GM12878 (cell line): ENCODE data around the gene TFB1M. TPM values are rescaled to one million over a fixed set of nuclear protein-coding genes. Genes with fewer than 3 reads are reported as not detected.

ENCODE experiments used
- ATAC-seq: fragments of 200-7000 bp; cut with Tn5 transposase; 3 replicates; pipeline ENCODE4 v1.9.1; 2020; ENCODE audit warnings: mild to moderate bottlenecking, moderate library complexity
- BruUV-seq: library from RNA; stranded (reverse); fragments of 400-500 nt; replicated peaks from 2 replicates; lab custom pipeline; 2021; lab: Mats Ljungman, UMichigan
- CTCF ChIA-PET: fragments of 300-600 bp; sonication (Branson Sonifier 250); formaldehyde crosslinking; extraction: SDS; loops from one replicate; lab custom pipeline; 2021; ENCODE audit warnings: inconsistent platforms; lab: Yijun Ruan, JAX
- POLR2A ChIA-PET: fragments of 350-600 bp; formaldehyde crosslinking; extraction: SDS; loops from one replicate; lab custom pipeline; 2021; ENCODE audit warnings: inconsistent platforms; lab: Charles Lee
- RAD21 ChIA-PET: fragments of 300-600 bp; sonication (Branson Sonifier 250); formaldehyde crosslinking; loops from one replicate; lab custom pipeline; 2023; ENCODE audit warnings: antibody characterized with exemption; ENCODE audit not compliant: unreplicated experiment; lab: Charles Lee
- SMC1A ChIA-PET: fragments of 300-600 bp; sonication (Branson Sonifier 250); formaldehyde crosslinking; loops from one replicate; lab custom pipeline; 2023; ENCODE audit not compliant: unreplicated experiment, uncharacterized antibody; lab: Charles Lee
- DNase-seq: peaks from one replicate; pipeline ENCODE4 v3.0.0-alpha.2; 2011; ENCODE audit warnings: low read depth, low spot score
- FAIRE-seq: peaks from 3 replicates; lab custom pipeline; 2011; peaks lifted over from hg19 to GRCh38; lab: Jason Lieb, UNC
- H2AFZ ChIP-seq: 2 replicates; pipeline ENCODE4 v1.6.0; 2011; ENCODE audit warnings: low read depth, low read length, control low read depth; ENCODE audit not compliant: control insufficient read depth
- H3K27ac ChIP-seq: 2 replicates; pipeline ENCODE4 v1.5.1; 2011; ENCODE audit warnings: control low read depth; ENCODE audit not compliant: control insufficient read depth, insufficient read depth
- H3K27me3 ChIP-seq, 2 experiments: replicated peaks in 1 of 2; 2 replicates each; pipeline versions ENCODE4 v1.6.0 to v1.6.1; 2011; ENCODE audit warnings: low read length in 1 of 2; ENCODE audit not compliant: control insufficient read depth in 2 of 2, insufficient read depth in 2 of 2
- H3K36me3 ChIP-seq, 2 experiments: 2 replicates each; pipeline ENCODE4 v1.5.1; 2011; ENCODE audit warnings: low read length in 1 of 2; ENCODE audit not compliant: control insufficient read depth in 2 of 2, insufficient read depth in 2 of 2
- H3K4me1 ChIP-seq: 2 replicates; pipeline ENCODE4 v1.6.1; 2011; ENCODE audit warnings: mild to moderate bottlenecking, low read length, moderate library complexity, mixed read lengths; ENCODE audit not compliant: control insufficient read depth, insufficient read depth
- H3K4me2 ChIP-seq: 2 replicates; pipeline ENCODE4 v1.6.0; 2011; ENCODE audit warnings: control low read depth; ENCODE audit not compliant: control insufficient read depth, insufficient read depth
- H3K4me3 ChIP-seq: fragments of 200-600 bp; sonication (generic); 2 replicates; pipeline ENCODE4 v1.5.1; 2016
- H3K79me2 ChIP-seq: 2 replicates; pipeline ENCODE4 v1.6.0; 2011; ENCODE audit warnings: low read length; ENCODE audit not compliant: control insufficient read depth, insufficient read depth
- H3K9ac ChIP-seq: 2 replicates; pipeline ENCODE4 v1.8.0; 2011; ENCODE audit warnings: low read length, control low read depth, mixed read lengths; ENCODE audit not compliant: control insufficient read depth, insufficient read depth
- H3K9me3 ChIP-seq: replicated peaks from 3 replicates; pipeline ENCODE4 v1.5.1; 2011; ENCODE audit warnings: mild to moderate bottlenecking, low read length; ENCODE audit not compliant: control insufficient read depth, insufficient read depth
- H4K20me1 ChIP-seq: 2 replicates; pipeline ENCODE4 v1.6.0; 2011; ENCODE audit not compliant: control insufficient read depth, insufficient read depth
- CHD1 ChIP-seq: IDR thresholded peaks from 2 replicates; pipeline ENCODE4 v1.6.1; 2012; ENCODE audit warnings: low read depth, low read length, improper control_type of control experiment
- CHD2 ChIP-seq: IDR thresholded peaks from 2 replicates; pipeline ENCODE4 v1.6.1; 2011; ENCODE audit warnings: low read depth, low read length, improper control_type of control experiment, borderline replicate concordance
- CHD4 ChIP-seq: fragments of 200-600 bp; sonication (generic); IDR thresholded peaks from 2 replicates; pipeline ENCODE4 v1.6.1; 2016; ENCODE audit warnings: mild to moderate bottlenecking
- E2F4 ChIP-seq: IDR thresholded peaks from 2 replicates; pipeline ENCODE4 v1.6.1; 2012; ENCODE audit warnings: low read depth, low read length, improper control_type of control experiment
- EED ChIP-seq: sonication (generic); IDR thresholded peaks from 2 replicates; pipeline ENCODE4 v1.6.1; 2016; ENCODE audit warnings: antibody characterized with exemption, low read depth
- NFYA ChIP-seq: IDR thresholded peaks from 2 replicates; pipeline ENCODE4 v1.6.1; 2011; ENCODE audit warnings: low read depth, mild to moderate bottlenecking, low read length, improper control_type of control experiment, borderline replicate concordance
- NRF1 ChIP-seq: conservative IDR thresholded peaks from 2 replicates; pipeline ENCODE4 v1.6.1; 2011; ENCODE audit warnings: mild to moderate bottlenecking, low read depth, low read length, improper control_type of control experiment
- SIX5 ChIP-seq: IDR thresholded peaks from 2 replicates; pipeline ENCODE4 v1.6.1; 2011; ENCODE audit warnings: mild to moderate bottlenecking, low read depth, low read length, moderate library complexity; ENCODE audit not compliant: severe bottlenecking
- SRF ChIP-seq, 2 experiments: IDR thresholded peaks; 2 replicates each; pipeline ENCODE4 v1.6.1; 2011; ENCODE audit warnings: low read depth in 2 of 2, low read length in 2 of 2, mild to moderate bottlenecking in 1 of 2, moderate library complexity in 1 of 2
- ZNF274 ChIP-seq: IDR thresholded peaks from one replicate; pipeline ENCODE4 v1.8.0; 2011; ENCODE audit not compliant: insufficient read length, insufficient read depth
- WGBS: methylation state at CpG from one replicate; pipeline ENCODE4 v1.1.6; 2016; ENCODE audit warnings: low lambda C conversion rate; ENCODE audit not compliant: insufficient replicate concordance, insufficient coverage; ENCODE audit errors: missing lambda C conversion rate; 5-methylcytosine and 5-hydroxymethylcytosine counted together
- in situ Hi-C: fragments of 300-500 bp; cut with MboI; formaldehyde crosslinking; loops from 9 replicates; pipeline ENCODE4 v1.14.3; 2018; ENCODE audit warnings: mixed read lengths
- intact Hi-C: fragments of 100-400 bp; cut with micrococcal nuclease; formaldehyde crosslinking; loops from one replicate; pipeline ENCODE4 v1.14.2; 2022; ENCODE audit not compliant: unreplicated experiment
- polyA plus RNA-seq, 11 experiments: library from polyadenylated mRNA; depleted of rRNA in 4 of 11; unstranded in 6 of 11; stranded (reverse) in 5 of 11; fragments of >200 nt; fragmentation: Nextera tagmentation in 4 of 11; fragmentation: Illumina TruSeq in 1 of 11; extraction: Ambion mirVana in 4 of 11; extraction: Trizol in 1 of 11; gene quantifications; 1 replicate in 1 of 11; 2 replicates in 10 of 11; pipeline versions ENCODE4 v1.2.1 to v1.2.3, GENCODE V29; 2011 to 2016; ENCODE audit warnings: inconsistent platforms in 2 of 11, missing spikeins in 2 of 11, low read depth in 1 of 11
- total RNA-seq, 4 experiments: library from RNA; depleted of rRNA in 3 of 4; stranded (reverse); fragments of >200 nt in 3 of 4; fragmentation: Illumina TruSeq in 1 of 4; extraction: Trizol in 1 of 4; gene quantifications; 2 replicates each; pipeline versions ENCODE4 v1.2.1 to v1.2.3, GENCODE V29; 2013 to 2021
- TF ChIP-seq, protein P1 (sequence below): fragments of 450-650 bp; IDR thresholded peaks from 2 replicates; pipeline ENCODE4 v1.6.1; 2016; ENCODE audit warnings: mild to moderate bottlenecking
- TF ChIP-seq, protein P2 (sequence below): IDR thresholded peaks from 2 replicates; pipeline ENCODE4 v1.6.1; 2011; ENCODE audit warnings: borderline replicate concordance, low read depth, mild to moderate bottlenecking, moderate library complexity, mixed read lengths, low read length; ENCODE audit not compliant: insufficient read depth; ENCODE audit errors: extremely low read length

Gene TFB1M
- total and polyA plus RNA-seq, 10 of the 15 experiments (the other 5 are each of a cell fraction or from before 2014, with no cell fraction given): 29.9 to 117 (median 41.3) TPM

- SMC1A ChIA-PET: interaction anchor here (0.6 to 1.4 kb wide), 2 partner anchors 96 to 534 kb away, joined by 3 to 4 read pairs; no protein-coding TSS in a partner anchor
- ATAC-seq: no peak
- BruUV-seq: no TSS peak
- TF ChIP-seq EED: no peak
- no peak overlapping the region for H3K4me2 ChIP-seq
- H3K9ac ChIP-seq: no peak overlapping the region
- FAIRE-seq: no peak
- DNase-seq: no peak
- CTCF ChIA-PET: interaction anchor here (0.9 to 1.0 kb wide), 2 partner anchors 51 to 209 kb away, joined by 3 read pairs; no protein-coding TSS in a partner anchor
- H3K36me3 ChIP-seq: peaks cover 0 to 21% of the 10 kb centered on the region in 2 experiments; a peak in 3 of 4 replicates
- H4K20me1 ChIP-seq: no peaks in the 10 kb centered on the region
- WGBS: 67% methylated on average over 3 of the region's 3 CpGs
- RAD21 ChIA-PET: interaction anchor here (1.4 kb wide), 1 partner anchor 37 kb away, joined by 3 read pairs; no protein-coding TSS in a partner anchor
- H3K79me2 ChIP-seq: no peaks in the 10 kb centered on the region; the same call in 1 of the 2 replicates
- no peaks in the 10 kb centered on the region for H3K27me3 ChIP-seq
- H2AFZ ChIP-seq: no peak overlapping the region
- POLR2A ChIA-PET: no interaction called here
- in situ Hi-C loops (no loop called here), intact Hi-C loops (no loop called here)
- no peaks in the 10 kb centered on the region for H3K4me1 ChIP-seq
- H3K9me3 ChIP-seq: no peaks in the 10 kb centered on the region
- H3K27ac ChIP-seq: no peak overlapping the region
- H3K4me3 ChIP-seq: no peak overlapping the region
These were observed 40.9 kb downstream of the TFB1M start for GRCh38 chr6:155273431-155273830.

DNA sequence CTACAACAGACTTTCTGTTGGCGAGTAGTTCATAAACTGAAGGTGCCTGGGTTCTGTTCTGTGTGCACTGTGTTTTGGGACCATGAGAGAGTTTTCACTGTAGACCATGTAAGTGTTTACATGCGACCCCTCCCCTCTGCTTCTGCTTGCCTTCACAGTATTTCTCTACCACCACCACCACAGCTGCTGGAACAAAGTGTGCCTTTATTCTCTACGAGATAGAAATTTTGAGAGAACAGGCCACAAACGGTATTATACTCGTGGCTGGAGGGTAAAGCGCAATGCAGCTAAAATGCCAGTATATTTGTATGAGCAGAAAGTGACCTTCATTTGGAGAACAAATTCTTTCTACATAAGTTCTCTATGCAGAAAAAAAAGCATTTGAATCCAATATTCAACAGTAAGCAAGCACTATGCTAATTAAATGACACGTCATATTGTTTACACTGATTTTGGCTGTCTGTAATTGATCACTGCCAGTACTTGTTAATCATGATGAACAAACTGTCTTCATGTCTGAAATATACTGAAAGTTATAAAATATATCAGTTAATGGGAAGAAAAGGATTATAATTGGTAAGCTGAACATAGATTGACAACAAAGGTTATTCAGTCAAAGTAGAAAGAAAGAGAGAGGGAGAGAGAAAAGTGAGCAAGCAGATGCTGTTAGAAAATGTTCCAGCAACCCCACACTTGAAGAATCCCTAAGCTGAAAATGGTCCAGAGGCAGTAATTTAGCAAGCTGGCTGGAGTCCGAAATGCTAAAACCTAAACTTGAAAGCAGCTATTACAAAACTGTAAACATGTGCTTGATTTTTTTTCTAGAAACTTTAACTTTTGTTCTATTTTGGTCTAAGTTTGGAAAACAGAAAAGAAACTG, 41.7 kb downstream of the TFB1M start:
- 98% methylated on average over 8 of the region's 8 CpGs for WGBS
- ChIA-PET SMC1A (interaction anchor here (0.7 to 2.3 kb wide), 4 partner anchors 10 to 95 kb away, joined by 3 to 8 read pairs (median 5); partner anchors contain the start of gene CLDN20), POLR2A (no interaction called here), RAD21 (interaction anchor here (1.4 kb wide), 1 partner anchor 38 kb away, joined by 3 read pairs; no protein-coding TSS in a partner anchor), CTCF (interaction anchor here (0.9 to 2.6 kb wide), 4 partner anchors 26 to 344 kb away, joined by 3 to 11 read pairs (median 4); no protein-coding TSS in a partner anchor)
- intact Hi-C loops: no loop called here
- no peak overlapping the region for H3K27ac ChIP-seq
- H3K79me2 ChIP-seq: no peaks in the 10 kb centered on the region; the same call in 1 of the 2 replicates
- no peaks in the 10 kb centered on the region for H3K4me1 ChIP-seq
- H3K36me3 ChIP-seq: peaks cover 0 to 21% of the 10 kb centered on the region in 2 experiments; a peak in 3 of 4 replicates
- no peak for DNase-seq
- H2AFZ ChIP-seq: no peak overlapping the region
- H3K9ac ChIP-seq: no peak overlapping the region
- BruUV-seq: no TSS peak
- FAIRE-seq: no peak
- H3K4me3 ChIP-seq: no peak overlapping the region
- no peaks in the 10 kb centered on the region for H4K20me1 ChIP-seq
- no peak for ATAC-seq
- H3K27me3 ChIP-seq: no peaks in the 10 kb centered on the region
- in situ Hi-C loops: no loop called here
- H3K4me2 ChIP-seq: no peak overlapping the region
- H3K9me3 ChIP-seq: no peaks in the 10 kb centered on the region
- no peak for TF ChIP-seq CHD2
- TF ChIP-seq, protein P1, sequence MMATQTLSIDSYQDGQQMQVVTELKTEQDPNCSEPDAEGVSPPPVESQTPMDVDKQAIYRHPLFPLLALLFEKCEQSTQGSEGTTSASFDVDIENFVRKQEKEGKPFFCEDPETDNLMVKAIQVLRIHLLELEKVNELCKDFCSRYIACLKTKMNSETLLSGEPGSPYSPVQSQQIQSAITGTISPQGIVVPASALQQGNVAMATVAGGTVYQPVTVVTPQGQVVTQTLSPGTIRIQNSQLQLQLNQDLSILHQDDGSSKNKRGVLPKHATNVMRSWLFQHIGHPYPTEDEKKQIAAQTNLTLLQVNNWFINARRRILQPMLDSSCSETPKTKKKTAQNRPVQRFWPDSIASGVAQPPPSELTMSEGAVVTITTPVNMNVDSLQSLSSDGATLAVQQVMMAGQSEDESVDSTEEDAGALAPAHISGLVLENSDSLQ: no peak
- no peak for TF ChIP-seq E2F4
- no peak for TF ChIP-seq CHD4
- TF ChIP-seq, protein P2, sequence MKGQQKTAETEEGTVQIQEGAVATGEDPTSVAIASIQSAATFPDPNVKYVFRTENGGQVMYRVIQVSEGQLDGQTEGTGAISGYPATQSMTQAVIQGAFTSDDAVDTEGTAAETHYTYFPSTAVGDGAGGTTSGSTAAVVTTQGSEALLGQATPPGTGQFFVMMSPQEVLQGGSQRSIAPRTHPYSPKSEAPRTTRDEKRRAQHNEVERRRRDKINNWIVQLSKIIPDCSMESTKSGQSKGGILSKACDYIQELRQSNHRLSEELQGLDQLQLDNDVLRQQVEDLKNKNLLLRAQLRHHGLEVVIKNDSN: no peak
- TF ChIP-seq SRF (IDR thresholded peaks at IDR 0.05; ENCODE audit: low read depth in 2 of 2, low read length in 2 of 2): no peak
- no peak for TF ChIP-seq ZNF274
- TF ChIP-seq SIX5: no peak
- no peak for TF ChIP-seq CHD1
- no peak for TF ChIP-seq NFYA
- no peak for TF ChIP-seq NRF1
